ENCODE data around the gene ERCC2. TPM values are rescaled to one million over a fixed set of nuclear protein-coding genes. Genes with fewer than 3 reads are reported as not detected.

Gene ERCC2
- total RNA-seq, 1 donor from 2014 or later: 14.3 TPM

GRCh38 chr19:45402298-45403061, 32.1 kb upstream of the ERCC2 start:
- FAIRE-seq (no peak), DNase-seq (ENCODE audit: low spot score in 2 of 2) (no peak)

- FAIRE-seq (no peak), DNase-seq (ENCODE audit: low spot score in 2 of 2) (no peak)
These were observed 31.4 kb upstream of the ERCC2 start for GRCh38 chr19:45401815-45402214.

- FAIRE-seq (no peak), DNase-seq (ENCODE audit: low spot score in 2 of 2) (no peak)
These were observed 29.8 kb upstream of the ERCC2 start for GRCh38 chr19:45400192-45400591.

- FAIRE-seq: no peak
- DNase-seq (ENCODE audit: low spot score in 2 of 2): no peak
These were observed 25.6 kb upstream of the ERCC2 start for GRCh38 chr19:45395821-45396617.

- DNase-seq (ENCODE audit: low spot score in 2 of 2): no peak
- FAIRE-seq: no peak
These were observed 21.7 kb upstream of the ERCC2 start for GRCh38 chr19:45391871-45392665.

- DNase-seq (ENCODE audit: low spot score in 2 of 2) (no peak), FAIRE-seq (no peak)
These were observed 21.0 kb upstream of the ERCC2 start for GRCh38 chr19:45391346-45391745.

GRCh38 chr19:45385392-45386221, 15.2 kb upstream of the ERCC2 start:
- FAIRE-seq (no peak), DNase-seq (ENCODE audit: low spot score in 2 of 2) (peak in 1 of 2 donors; percentile 29)

- DNase-seq (ENCODE audit: low spot score in 2 of 2) (no peak), FAIRE-seq (no peak)
These were observed 12.1 kb upstream of the ERCC2 start for GRCh38 chr19:45382426-45382825.

- FAIRE-seq (no peak), DNase-seq (ENCODE audit: low spot score in 2 of 2) (no peak)
These were observed 9.7 kb upstream of the ERCC2 start for GRCh38 chr19:45380107-45380506.

- DNase-seq (ENCODE audit: low spot score in 2 of 2): no peak
- no peak for FAIRE-seq
These were observed 5.8 kb upstream of the ERCC2 start for GRCh38 chr19:45376045-45376724.

GRCh38 chr19:45368737-45369340, 1.5 kb downstream of the ERCC2 start:
- DNase-seq (ENCODE audit: low spot score in 2 of 2): no peak

GRCh38 chr19:45368127-45368526, 2.2 kb downstream of the ERCC2 start:
- FAIRE-seq (no peak), DNase-seq (ENCODE audit: low spot score in 2 of 2) (no peak)

More at GRCh38 chr19:45368737-45369340, 1.5 kb downstream of the ERCC2 start:
- no peak for FAIRE-seq

- DNase-seq (ENCODE audit: low spot score in 2 of 2): no peak
- no peak for FAIRE-seq
These were observed 5.7 kb downstream of the ERCC2 start for GRCh38 chr19:45364696-45365095.

GRCh38 chr19:45363861-45364459, 6.4 kb downstream of the ERCC2 start:
- no peak for FAIRE-seq
- DNase-seq (ENCODE audit: low spot score in 2 of 2): no peak

GRCh38 chr19:45362291-45362690, 8.1 kb downstream of the ERCC2 start:
- DNase-seq (ENCODE audit: low spot score in 2 of 2) (no peak), FAIRE-seq (no peak)

- no peak for DNase-seq (ENCODE audit: low spot score in 2 of 2)
- FAIRE-seq: no peak
These were observed 8.8 kb downstream of the ERCC2 start for GRCh38 chr19:45361608-45362007.

GRCh38 chr19:45358213-45358792, 12.1 kb downstream of the ERCC2 start:
- no peak for DNase-seq (ENCODE audit: low spot score in 2 of 2)
- FAIRE-seq: no peak

- DNase-seq (ENCODE audit: low spot score in 2 of 2) (no peak), FAIRE-seq (no peak)
These were observed 13.0 kb downstream of the ERCC2 start for GRCh38 chr19:45357445-45357783.
